Measurements from ENCODE around the gene HIP1R. TPM values are rescaled to one million over a fixed set of nuclear protein-coding genes. Genes with fewer than 3 reads are reported as not detected.

The HIP1R gene
- total RNA-seq, 2 donors from 2014 or later: 14.8 to 48.9 TPM

- no peaks in the 10 kb centered on the region for H3K9me3 Mint-ChIP-seq
- peaks cover 2 to 5% of the 10 kb centered on the region in 2 donors for H3K4me1 Mint-ChIP-seq (ENCODE audit: low read depth in 2 of 2)
- ATAC-seq (no peak), DNase-seq (ENCODE audit: low spot score) (no peak)
- no peak overlapping the region for H3K4me3 Mint-ChIP-seq
- H3K36me3 Mint-ChIP-seq: no peaks in the 10 kb centered on the region
- no peak overlapping the region for H3K27ac Mint-ChIP-seq
- H3K27me3 Mint-ChIP-seq: no peaks in the 10 kb centered on the region
These were observed 21.9 kb upstream of the HIP1R start for GRCh38 chr12:122813310-122813713.

GRCh38 chr12:122819209-122819785 lies 16.0 kb upstream of the HIP1R start:
- no peak overlapping the region for H3K27ac Mint-ChIP-seq
- no peaks in the 10 kb centered on the region for H3K9me3 Mint-ChIP-seq
- DNase-seq (ENCODE audit: low spot score) (no peak), ATAC-seq (no peak)
- H3K4me1 Mint-ChIP-seq (ENCODE audit: low read depth in 2 of 2): no peaks in the 10 kb centered on the region
- H3K27me3 Mint-ChIP-seq: no peaks in the 10 kb centered on the region
- H3K36me3 Mint-ChIP-seq: no peaks in the 10 kb centered on the region
- H3K4me3 Mint-ChIP-seq: no peak overlapping the region

GRCh38 chr12:122820138-122820537 lies 15.1 kb upstream of the HIP1R start:
- Mint-ChIP-seq H3K36me3 (no peaks in the 10 kb centered on the region), H3K4me3 (no peak overlapping the region), H3K27ac (no peak overlapping the region), H3K9me3 (no peaks in the 10 kb centered on the region), H3K4me1 (ENCODE audit: low read depth in 2 of 2) (no peaks in the 10 kb centered on the region), H3K27me3 (no peaks in the 10 kb centered on the region)
- ATAC-seq (no peak), DNase-seq (ENCODE audit: low spot score) (no peak)

- Mint-ChIP-seq H3K4me3 (no peak overlapping the region), H3K4me1 (ENCODE audit: low read depth in 2 of 2) (no peaks in the 10 kb centered on the region)
- no peak for ATAC-seq
These were observed 14.4 kb upstream of the HIP1R start for GRCh38 chr12:122820838-122821271.

GRCh38 chr12:122823429-122823828 lies 11.8 kb upstream of the HIP1R start:
- Mint-ChIP-seq H3K36me3 (no peaks in the 10 kb centered on the region), H3K27me3 (peaks cover 0 to 2% of the 10 kb centered on the region in 2 donors), H3K4me3 (no peak overlapping the region), H3K4me1 (ENCODE audit: low read depth in 2 of 2) (no peaks in the 10 kb centered on the region), H3K27ac (no peak overlapping the region), H3K9me3 (no peaks in the 10 kb centered on the region)
- no peak for ATAC-seq
- no peak for DNase-seq (ENCODE audit: low spot score)

More at GRCh38 chr12:122820838-122821271, 14.4 kb upstream of the HIP1R start:
- Mint-ChIP-seq H3K27ac (no peak overlapping the region), H3K9me3 (no peaks in the 10 kb centered on the region), H3K36me3 (no peaks in the 10 kb centered on the region), H3K27me3 (no peaks in the 10 kb centered on the region)
- no peak for DNase-seq (ENCODE audit: low spot score)

- no peak overlapping the region for H3K27ac Mint-ChIP-seq
These were observed 9.2 kb upstream of the HIP1R start for GRCh38 chr12:122825773-122826724.

GRCh38 chr12:122827258-122827657 lies 8.0 kb upstream of the HIP1R start:
- no peaks in the 10 kb centered on the region for H3K36me3 Mint-ChIP-seq
- no peaks in the 10 kb centered on the region for H3K4me1 Mint-ChIP-seq (ENCODE audit: low read depth in 2 of 2)
- no peak overlapping the region for H3K4me3 Mint-ChIP-seq
- H3K27me3 Mint-ChIP-seq: peaks cover 0 to 2% of the 10 kb centered on the region in 2 donors
- ATAC-seq: no peak
- H3K27ac Mint-ChIP-seq: no peak overlapping the region
- no peak for DNase-seq (ENCODE audit: low spot score)
- no peaks in the 10 kb centered on the region for H3K9me3 Mint-ChIP-seq

More at GRCh38 chr12:122825773-122826724, 9.2 kb upstream of the HIP1R start:
- ATAC-seq: no peak
- no peak for DNase-seq (ENCODE audit: low spot score)
- Mint-ChIP-seq H3K36me3 (no peaks in the 10 kb centered on the region), H3K9me3 (no peaks in the 10 kb centered on the region), H3K4me1 (ENCODE audit: low read depth in 2 of 2) (no peaks in the 10 kb centered on the region), H3K27me3 (peaks cover 0 to 2% of the 10 kb centered on the region in 2 donors), H3K4me3 (peak overlapping the region; percentile 16)

GRCh38 chr12:122830517-122831214 lies 4.6 kb upstream of the HIP1R start:
- H3K27ac Mint-ChIP-seq: no peak overlapping the region
- DNase-seq (ENCODE audit: low spot score): no peak
- no peaks in the 10 kb centered on the region for H3K36me3 Mint-ChIP-seq
- no peak overlapping the region for H3K4me3 Mint-ChIP-seq
- ATAC-seq: no peak
- no peaks in the 10 kb centered on the region for H3K9me3 Mint-ChIP-seq
- peaks cover 0 to 2% of the 10 kb centered on the region in 2 donors for H3K27me3 Mint-ChIP-seq
- peaks cover 4 to 11% of the 10 kb centered on the region in 2 donors for H3K4me1 Mint-ChIP-seq (ENCODE audit: low read depth in 2 of 2)

- no peaks in the 10 kb centered on the region for H3K36me3 Mint-ChIP-seq
- H3K9me3 Mint-ChIP-seq: no peaks in the 10 kb centered on the region
- peak overlapping the region; percentile 54 to 91 for H3K27ac Mint-ChIP-seq
- no peaks in the 10 kb centered on the region for H3K27me3 Mint-ChIP-seq
- ATAC-seq (no peak), DNase-seq (ENCODE audit: low spot score) (no peak)
- peaks cover 23 to 30% of the 10 kb centered on the region in 2 donors for H3K4me1 Mint-ChIP-seq (ENCODE audit: low read depth in 2 of 2)
- peak overlapping the region; percentile 90 for H3K4me3 Mint-ChIP-seq
These were observed 945 bp upstream of the HIP1R start for GRCh38 chr12:122834104-122834920.

- Mint-ChIP-seq H3K9me3 (no peaks in the 10 kb centered on the region), H3K27me3 (no peaks in the 10 kb centered on the region), H3K4me1 (ENCODE audit: low read depth in 2 of 2) (peaks cover 27 to 34% of the 10 kb centered on the region in 2 donors), H3K36me3 (no peaks in the 10 kb centered on the region), H3K4me3 (peak overlapping the region; percentile 92), H3K27ac (no peak overlapping the region)
- DNase-seq (ENCODE audit: low spot score) (no peak), ATAC-seq (peak; percentile 66 to 71)
These were observed 431 bp downstream of the HIP1R start for GRCh38 chr12:122835750-122836026.

- peak overlapping the region; percentile 92 for H3K4me3 Mint-ChIP-seq
- H3K4me1 Mint-ChIP-seq (ENCODE audit: low read depth in 2 of 2): peaks cover 29 to 37% of the 10 kb centered on the region in 2 donors
- no peaks in the 10 kb centered on the region for H3K27me3 Mint-ChIP-seq
- DNase-seq (ENCODE audit: low spot score) (no peak), ATAC-seq (peak; percentile 79 to 80)
- H3K36me3 Mint-ChIP-seq: no peaks in the 10 kb centered on the region
- H3K9me3 Mint-ChIP-seq: no peaks in the 10 kb centered on the region
- peak overlapping the region; percentile 78 to 85 for H3K27ac Mint-ChIP-seq
These were observed 1.0 kb downstream of the HIP1R start for GRCh38 chr12:122836027-122836921.

GRCh38 chr12:122837306-122838265 lies 2.3 kb downstream of the HIP1R start:
- H3K4me1 Mint-ChIP-seq (ENCODE audit: low read depth in 2 of 2): peaks cover 32 to 38% of the 10 kb centered on the region in 2 donors
- DNase-seq (ENCODE audit: low spot score): no peak
- no peak for ATAC-seq
- H3K27ac Mint-ChIP-seq: peak overlapping the region; percentile 78 to 85
- peak overlapping the region; percentile 92 for H3K4me3 Mint-ChIP-seq
- H3K27me3 Mint-ChIP-seq: no peaks in the 10 kb centered on the region
- no peaks in the 10 kb centered on the region for H3K36me3 Mint-ChIP-seq
- no peaks in the 10 kb centered on the region for H3K9me3 Mint-ChIP-seq

Data from natural killer cell treated with Interleukin-12 subunit alpha and Interleukin-12 subunit beta and Interleukin-15 and Interleukin-18, amount 100 ng/mL, for 72 hours (primary cell).